ENCODE measurements around the gene PPP4R1.
"Not testable (repeated sequence)": the region's sequence is repeated elsewhere in the genome, so short reads cannot be mapped to it uniquely, and the experiment has no call there.

GRCh38 chr18:9641081-9641480 lies 26.7 kb upstream of the PPP4R1 start:
- not testable (repeated sequence) for TF ChIP-seq CTCF (conservative IDR thresholded peaks at IDR 0.05 in 1 of 2, IDR thresholded peaks at IDR 0.05 in 1 of 2; ENCODE audit: extremely low read depth in 1 of 2, insufficient read depth in 1 of 2, low read depth in 1 of 2, low read length in 2 of 2); EZH2 (IDR thresholded peaks at IDR 0.05; ENCODE audit: borderline replicate concordance, low read length)

All from mammary epithelial cell (primary cell).